ENCODE results near the gene RAD18.

The RAD18 gene

GRCh38 chr3:8963137-8963853 is at the start of gene RAD18:
TSS of gene RAD18 (minus strand) at chr3:8963472. CDS start at chr3:8963385, 87 bp downstream.
- DNase-seq = peak; percentile 69 to 80

- DNase-seq = no peak
Measured at GRCh38 chr3:9012521-9012920, 49.2 kb upstream of the RAD18 start.

- no peak for DNase-seq
Measured at GRCh38 chr3:9009976-9010545, 46.8 kb upstream of the RAD18 start.

- DNase-seq = no peak
Measured at GRCh38 chr3:9008550-9009255, 45.4 kb upstream of the RAD18 start.

- DNase-seq = no peak
Measured at GRCh38 chr3:9007928-9008327, 44.7 kb upstream of the RAD18 start.

- no peak for DNase-seq
Measured at GRCh38 chr3:9007213-9007612, 43.9 kb upstream of the RAD18 start.

- DNase-seq = no peak
Measured at GRCh38 chr3:9000041-9000440, 36.8 kb upstream of the RAD18 start.

GRCh38 chr3:8997151-8997550 is 33.9 kb upstream of the RAD18 start:
- DNase-seq = no peak

GRCh38 chr3:8996681-8997121 is 33.4 kb upstream of the RAD18 start:
- DNase-seq = no peak

- no peak for DNase-seq
Measured at GRCh38 chr3:8996216-8996615, 32.9 kb upstream of the RAD18 start.

GRCh38 chr3:8994226-8994625 is 31.0 kb upstream of the RAD18 start:
- no peak for DNase-seq

- no peak for DNase-seq
Measured at GRCh38 chr3:8993331-8993730, 30.1 kb upstream of the RAD18 start.

GRCh38 chr3:8992854-8993253 is 29.6 kb upstream of the RAD18 start:
- no peak for DNase-seq

- no peak for DNase-seq
Measured at GRCh38 chr3:8992199-8992598, 28.9 kb upstream of the RAD18 start.

GRCh38 chr3:8990266-8991215 is 27.3 kb upstream of the RAD18 start:
- DNase-seq = no peak

GRCh38 chr3:8988791-8989558 is 25.7 kb upstream of the RAD18 start:
- DNase-seq = no peak

- no peak for DNase-seq
Measured at GRCh38 chr3:8988384-8988655, 25.0 kb upstream of the RAD18 start.

- DNase-seq = peak in 1 of 2 experiments; percentile 42
Measured at GRCh38 chr3:8987645-8988383, 24.5 kb upstream of the RAD18 start.

GRCh38 chr3:8987226-8987625 is 24.0 kb upstream of the RAD18 start:
- no peak for DNase-seq

- DNase-seq = no peak
Measured at GRCh38 chr3:8986741-8987140, 23.5 kb upstream of the RAD18 start.

GRCh38 chr3:8985876-8986275 is 22.6 kb upstream of the RAD18 start:
- DNase-seq = no peak

GRCh38 chr3:8985411-8985831 is 22.1 kb upstream of the RAD18 start:
- DNase-seq = no peak

All from NCI-H2081 (cell line).